ENCODE data around the gene FRMD4B. TPM values are rescaled to one million over a fixed set of nuclear protein-coding genes. Genes with fewer than 3 reads are reported as not detected.

Gene FRMD4B
- total RNA-seq, 2 experiments from 2014 or later: not detected

DNA sequence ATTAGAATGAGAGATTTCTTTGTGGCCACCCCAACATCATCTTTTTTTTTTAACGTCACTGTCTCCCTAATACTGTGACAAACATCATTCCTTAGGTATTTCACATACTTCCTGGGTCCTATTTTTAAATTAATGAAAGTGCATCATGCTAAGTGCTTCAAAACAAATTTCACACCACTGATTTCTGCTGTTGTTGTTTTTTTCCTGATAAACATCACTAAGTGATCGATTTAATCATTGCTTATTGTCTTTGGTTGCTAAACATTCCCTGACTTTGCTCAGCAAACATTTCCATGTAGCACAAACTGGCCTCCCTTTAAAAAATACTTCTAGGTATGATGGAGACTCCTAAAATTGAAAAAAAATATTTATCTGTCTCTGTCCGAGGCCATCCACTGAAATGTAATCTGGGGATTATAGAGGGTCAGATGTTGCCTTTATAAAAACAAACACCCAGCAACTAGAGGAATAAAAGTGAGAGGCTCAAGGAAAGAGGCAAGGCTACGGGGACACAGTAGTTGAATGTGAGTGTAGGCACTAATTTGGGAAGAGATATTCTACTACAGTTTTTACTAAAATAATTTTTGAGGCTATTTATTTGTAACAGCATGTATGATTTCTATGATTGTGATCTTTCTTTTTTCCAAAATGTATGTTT lies 243.0 kb downstream of the FRMD4B start:
- H2AFZ ChIP-seq (ENCODE audit: low read length): no peak overlapping the region
- no peak overlapping the region for H3K4me3 ChIP-seq (ENCODE audit: low read depth, low read length, poor library complexity, severe bottlenecking)
- no peak overlapping the region for H3K4me2 ChIP-seq (ENCODE audit: low read length)
- BruUV-seq (replicated peaks): no TSS peak
- no peaks in the 10 kb centered on the region for H4K20me1 ChIP-seq (ENCODE audit: insufficient read depth, low read length)
- no peaks in the 10 kb centered on the region for H3K36me3 ChIP-seq (ENCODE audit: insufficient read depth, low read length)
- H3K27ac ChIP-seq (ENCODE audit: low read depth, low read length, poor library complexity, severe bottlenecking): no peak overlapping the region
- intact Hi-C loops (cut with micrococcal nuclease; ENCODE audit: unreplicated experiment): no loop called here
- ChIA-PET CTCF (ENCODE audit: unreplicated experiment) (no interaction called here), POLR2A (no interaction called here)
- no peaks in the 10 kb centered on the region for H3K9me2 ChIP-seq (ENCODE audit: insufficient read depth, low read length)
- no peaks in the 10 kb centered on the region for H3K79me2 ChIP-seq (ENCODE audit: insufficient read depth, low read depth, low read length)
- DNase-seq (ENCODE audit: low spot score): no peak
- no peak for TF ChIP-seq EZH2phosphoT487 (IDR thresholded peaks at IDR 0.05; ENCODE audit: borderline replicate concordance, low read depth, low read length)
- TF ChIP-seq, protein P1, sequence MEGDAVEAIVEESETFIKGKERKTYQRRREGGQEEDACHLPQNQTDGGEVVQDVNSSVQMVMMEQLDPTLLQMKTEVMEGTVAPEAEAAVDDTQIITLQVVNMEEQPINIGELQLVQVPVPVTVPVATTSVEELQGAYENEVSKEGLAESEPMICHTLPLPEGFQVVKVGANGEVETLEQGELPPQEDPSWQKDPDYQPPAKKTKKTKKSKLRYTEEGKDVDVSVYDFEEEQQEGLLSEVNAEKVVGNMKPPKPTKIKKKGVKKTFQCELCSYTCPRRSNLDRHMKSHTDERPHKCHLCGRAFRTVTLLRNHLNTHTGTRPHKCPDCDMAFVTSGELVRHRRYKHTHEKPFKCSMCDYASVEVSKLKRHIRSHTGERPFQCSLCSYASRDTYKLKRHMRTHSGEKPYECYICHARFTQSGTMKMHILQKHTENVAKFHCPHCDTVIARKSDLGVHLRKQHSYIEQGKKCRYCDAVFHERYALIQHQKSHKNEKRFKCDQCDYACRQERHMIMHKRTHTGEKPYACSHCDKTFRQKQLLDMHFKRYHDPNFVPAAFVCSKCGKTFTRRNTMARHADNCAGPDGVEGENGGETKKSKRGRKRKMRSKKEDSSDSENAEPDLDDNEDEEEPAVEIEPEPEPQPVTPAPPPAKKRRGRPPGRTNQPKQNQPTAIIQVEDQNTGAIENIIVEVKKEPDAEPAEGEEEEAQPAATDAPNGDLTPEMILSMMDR (conservative IDR thresholded peaks at IDR 0.05; ENCODE audit: low read length): no peak
- no peaks in the 10 kb centered on the region for H3K4me1 ChIP-seq (ENCODE audit: insufficient read depth, low read length, poor library complexity, severe bottlenecking)
- H3K9me3 ChIP-seq (ENCODE audit: low read length): no peaks in the 10 kb centered on the region

DNA sequence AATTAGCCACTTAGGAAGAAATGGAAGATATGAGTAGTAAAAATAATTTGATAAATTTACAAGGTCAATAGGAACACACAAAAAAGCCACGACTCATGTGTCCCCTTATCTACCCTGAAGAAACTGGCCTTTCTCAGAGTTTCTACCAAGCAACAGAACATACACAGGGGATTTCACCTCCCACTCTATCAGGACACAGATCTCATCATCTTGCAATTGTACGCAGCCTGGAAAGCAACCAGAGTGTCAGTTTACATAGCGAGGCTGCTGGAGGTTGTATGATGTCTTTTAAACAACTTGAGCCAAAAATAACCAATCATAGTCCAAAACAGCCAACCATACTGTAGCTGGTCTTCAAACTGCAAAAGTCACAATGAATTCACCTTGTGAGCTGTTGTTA lies 243.8 kb downstream of the FRMD4B start:
- Histone ChIP-seq H3K4me2 (ENCODE audit: low read length) (no peak overlapping the region), H4K20me1 (ENCODE audit: insufficient read depth, low read length) (no peaks in the 10 kb centered on the region), H3K9me3 (ENCODE audit: low read length) (no peaks in the 10 kb centered on the region), H3K27ac (ENCODE audit: low read depth, low read length, poor library complexity, severe bottlenecking) (no peak overlapping the region), H2AFZ (ENCODE audit: low read length) (no peak overlapping the region), H3K9me2 (ENCODE audit: insufficient read depth, low read length) (no peaks in the 10 kb centered on the region), H3K79me2 (ENCODE audit: insufficient read depth, low read depth, low read length) (no peaks in the 10 kb centered on the region), H3K36me3 (ENCODE audit: insufficient read depth, low read length) (no peaks in the 10 kb centered on the region), H3K4me3 (ENCODE audit: low read depth, low read length, poor library complexity, severe bottlenecking) (no peak overlapping the region), H3K4me1 (ENCODE audit: insufficient read depth, low read length, poor library complexity, severe bottlenecking) (no peaks in the 10 kb centered on the region)
- CTCF ChIA-PET (ENCODE audit: unreplicated experiment): no interaction called here
- POLR2A ChIA-PET: no interaction called here
- intact Hi-C loops (cut with micrococcal nuclease; ENCODE audit: unreplicated experiment): no loop called here
- TF ChIP-seq, protein P1 (conservative IDR thresholded peaks at IDR 0.05; ENCODE audit: low read length): no peak
- no peak for TF ChIP-seq EZH2phosphoT487 (IDR thresholded peaks at IDR 0.05; ENCODE audit: borderline replicate concordance, low read depth, low read length)
- DNase-seq (ENCODE audit: low spot score): no peak
- BruUV-seq (replicated peaks): no TSS peak

DNA sequence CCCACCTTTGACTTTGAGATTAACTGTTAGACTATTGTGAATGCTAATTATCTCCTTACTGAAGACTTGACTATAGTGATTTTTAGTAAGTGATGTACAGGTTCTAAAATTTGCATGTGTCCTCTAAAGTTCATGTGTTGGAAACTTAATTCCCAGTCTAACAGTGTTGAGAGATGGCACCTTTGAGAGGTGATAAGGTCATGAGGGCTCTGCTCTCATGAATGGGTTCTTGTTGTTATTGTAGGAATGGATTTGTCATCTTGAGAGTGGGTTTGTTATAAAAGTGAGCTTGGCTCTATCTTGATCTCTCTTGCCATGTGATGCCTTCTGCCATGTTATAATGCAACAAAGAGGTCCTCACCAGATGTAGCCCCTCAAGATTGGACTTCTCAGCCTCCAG lies 244.6 kb downstream of the FRMD4B start:
- Histone ChIP-seq H3K79me2 (ENCODE audit: insufficient read depth, low read depth, low read length) (no peaks in the 10 kb centered on the region), H2AFZ (ENCODE audit: low read length) (no peak overlapping the region), H3K9me3 (ENCODE audit: low read length) (no peaks in the 10 kb centered on the region), H3K36me3 (ENCODE audit: insufficient read depth, low read length) (no peaks in the 10 kb centered on the region), H3K4me1 (ENCODE audit: insufficient read depth, low read length, poor library complexity, severe bottlenecking) (no peaks in the 10 kb centered on the region), H3K27ac (ENCODE audit: low read depth, low read length, poor library complexity, severe bottlenecking) (no peak overlapping the region), H3K4me3 (ENCODE audit: low read depth, low read length, poor library complexity, severe bottlenecking) (no peak overlapping the region), H3K9me2 (ENCODE audit: insufficient read depth, low read length) (no peaks in the 10 kb centered on the region), H3K4me2 (ENCODE audit: low read length) (no peak overlapping the region), H4K20me1 (ENCODE audit: insufficient read depth, low read length) (no peaks in the 10 kb centered on the region)
- TF ChIP-seq EZH2phosphoT487 (IDR thresholded peaks at IDR 0.05; ENCODE audit: borderline replicate concordance, low read depth, low read length): no peak
- TF ChIP-seq, protein P1 (conservative IDR thresholded peaks at IDR 0.05; ENCODE audit: low read length): no peak
- ChIA-PET POLR2A (interaction anchor here (0.6 kb wide), 1 partner anchor 1919 kb away, joined by 3 read pairs; no protein-coding TSS in a partner anchor), CTCF (ENCODE audit: unreplicated experiment) (no interaction called here)
- DNase-seq (ENCODE audit: low spot score): no peak
- no TSS peak for BruUV-seq (replicated peaks)
- intact Hi-C loops (cut with micrococcal nuclease; ENCODE audit: unreplicated experiment): no loop called here

Data from OCI-LY7 (cell line).